ENCODE data around the gene SIRT5. TPM values are rescaled to one million over a fixed set of nuclear protein-coding genes. Genes with fewer than 3 reads are reported as not detected.

The SIRT5 gene
- total and polyA plus RNA-seq, 2 experiments from 2014 or later = 4.8 to 6.1 TPM

DNA sequence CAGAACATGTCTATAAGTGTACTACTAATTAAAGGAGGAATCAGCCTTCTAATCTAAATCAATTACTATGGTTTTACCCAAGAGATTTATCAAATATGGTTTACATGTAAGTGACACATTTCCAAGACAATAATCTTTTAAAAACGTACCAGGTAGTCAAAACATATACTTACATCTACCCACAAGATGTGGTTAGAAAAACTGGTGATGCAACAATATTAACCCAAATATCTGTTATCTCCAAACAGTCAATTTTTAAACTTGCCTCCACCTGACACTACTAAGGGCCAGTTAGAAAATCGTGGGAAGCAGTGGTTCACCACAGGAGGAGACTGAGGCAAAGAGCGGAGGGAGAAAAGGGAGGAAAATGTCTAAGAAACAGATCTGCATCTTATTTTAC lies 68.7 kb downstream of the SIRT5 start:
- H3K27me3 ChIP-seq (replicated peaks; ENCODE audit: insufficient read depth) = no peaks in the 10 kb centered on the region
- H3K9me2 ChIP-seq (ENCODE audit: insufficient read depth) = no peaks in the 10 kb centered on the region
- H3K79me2 ChIP-seq (ENCODE audit: insufficient read depth) = peaks cover 30% of the 10 kb centered on the region
- WGBS, 2 experiments (ENCODE audit: low coverage in 1 of 2, low lambda C conversion rate in 2 of 2, missing lambda C conversion rate in 2 of 2) = 90 to 100% methylated on average over 3 of the region's 3 CpGs
- H3K4me2 ChIP-seq (ENCODE audit: unreplicated experiment) = no peak overlapping the region
- in situ Hi-C loops (cut with MboI) = no loop called here
- H3K36me3 ChIP-seq (ENCODE audit: low read depth) = peaks cover 43% of the 10 kb centered on the region
- no peak for TF ChIP-seq EZH2phosphoT487 (IDR thresholded peaks at IDR 0.05; ENCODE audit: insufficient read depth, low read depth)
- TF ChIP-seq EZH2 (IDR thresholded peaks at IDR 0.05; ENCODE audit: insufficient read depth, poor library complexity, severe bottlenecking) = no peak
- no peak for DNase-seq
- H3F3A ChIP-seq (ENCODE audit: insufficient read depth) = no peaks in the 10 kb centered on the region
- H3K4me1 ChIP-seq (ENCODE audit: insufficient read depth) = peaks cover 10% of the 10 kb centered on the region; the same call in 1 of the 2 replicates
- no peak overlapping the region for H3K9ac ChIP-seq
- no peaks in the 10 kb centered on the region for H3K9me3 ChIP-seq (ENCODE audit: low read depth)
- no peak overlapping the region for H3K27ac ChIP-seq
- no peaks in the 10 kb centered on the region for H4K20me1 ChIP-seq (ENCODE audit: insufficient read depth)
- H2AFZ ChIP-seq = no peak overlapping the region
- H3K4me3 ChIP-seq = no peak overlapping the region

DNA sequence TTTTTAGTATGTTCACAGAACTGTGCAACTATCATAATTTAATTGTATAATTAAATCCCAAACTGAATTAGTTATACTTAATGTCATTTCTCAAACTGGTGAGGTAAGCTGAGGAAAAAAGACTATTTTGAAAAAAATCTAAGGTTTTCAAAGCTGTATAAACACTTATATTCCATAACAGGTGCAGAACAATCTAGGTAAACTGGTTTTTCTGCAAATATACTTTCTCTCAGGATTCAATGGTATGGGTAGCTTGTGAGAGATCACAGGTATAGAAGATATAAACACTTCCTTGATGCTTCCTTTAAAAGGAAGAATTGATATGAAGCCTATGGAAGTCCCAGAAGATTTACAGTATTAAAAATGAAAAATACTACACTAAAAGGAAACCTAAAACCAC lies 74.4 kb downstream of the SIRT5 start:
- H3K4me1 ChIP-seq (ENCODE audit: insufficient read depth) = no peaks in the 10 kb centered on the region
- H3K79me2 ChIP-seq (ENCODE audit: insufficient read depth) = peaks cover 62% of the 10 kb centered on the region
- H3K4me2 ChIP-seq (ENCODE audit: unreplicated experiment) = no peak overlapping the region
- no peak for TF ChIP-seq EZH2phosphoT487 (IDR thresholded peaks at IDR 0.05; ENCODE audit: insufficient read depth, low read depth)
- no peak for TF ChIP-seq EZH2 (IDR thresholded peaks at IDR 0.05; ENCODE audit: insufficient read depth, poor library complexity, severe bottlenecking)
- H3K27ac ChIP-seq = no peak overlapping the region
- no peaks in the 10 kb centered on the region for H3K27me3 ChIP-seq (replicated peaks; ENCODE audit: insufficient read depth)
- peaks cover 8% of the 10 kb centered on the region for H3K36me3 ChIP-seq (ENCODE audit: low read depth)
- no peaks in the 10 kb centered on the region for H3K9me3 ChIP-seq (ENCODE audit: low read depth)
- no peak overlapping the region for H3K4me3 ChIP-seq
- in situ Hi-C loops (cut with MboI) = no loop called here
- DNase-seq = no peak
- H4K20me1 ChIP-seq (ENCODE audit: insufficient read depth) = no peaks in the 10 kb centered on the region
- H3K9ac ChIP-seq = no peak overlapping the region
- H3F3A ChIP-seq (ENCODE audit: insufficient read depth) = peaks cover 8% of the 10 kb centered on the region; the same call in 1 of the 2 replicates
- no peak overlapping the region for H2AFZ ChIP-seq
- H3K9me2 ChIP-seq (ENCODE audit: insufficient read depth) = no peaks in the 10 kb centered on the region

DNA sequence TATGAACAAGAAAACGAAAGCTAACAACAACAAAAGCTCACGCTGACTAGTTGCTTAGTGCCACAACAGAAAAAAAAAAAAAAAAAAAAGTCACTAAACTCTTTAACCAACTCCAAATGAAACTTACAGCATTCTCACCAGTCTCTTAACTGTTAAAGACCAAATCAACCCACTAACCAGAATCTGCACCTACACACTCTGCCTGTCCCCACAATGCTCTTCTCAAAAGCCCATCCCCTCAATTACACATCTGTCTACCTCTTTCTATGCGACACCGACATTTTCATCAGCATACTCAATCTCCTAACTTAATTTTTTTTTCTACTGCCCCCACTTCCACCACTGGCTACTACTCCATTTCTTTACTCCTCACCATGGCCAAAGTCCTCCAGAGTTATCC lies 75.0 kb downstream of the SIRT5 start:
- in situ Hi-C loops (cut with MboI) = no loop called here
- no peak overlapping the region for H2AFZ ChIP-seq
- 96 to 97% methylated on average over 4 of the region's 4 CpGs for WGBS, 2 experiments (ENCODE audit: low coverage in 1 of 2, low lambda C conversion rate in 2 of 2, missing lambda C conversion rate in 2 of 2)
- no peak for TF ChIP-seq EZH2 (IDR thresholded peaks at IDR 0.05; ENCODE audit: insufficient read depth, poor library complexity, severe bottlenecking)
- H3K9me3 ChIP-seq (ENCODE audit: low read depth) = no peaks in the 10 kb centered on the region
- DNase-seq = no peak
- H3K36me3 ChIP-seq (ENCODE audit: low read depth) = peaks cover 11% of the 10 kb centered on the region
- H4K20me1 ChIP-seq (ENCODE audit: insufficient read depth) = no peaks in the 10 kb centered on the region
- peaks cover 68% of the 10 kb centered on the region for H3K79me2 ChIP-seq (ENCODE audit: insufficient read depth)
- no peaks in the 10 kb centered on the region for H3K4me1 ChIP-seq (ENCODE audit: insufficient read depth)
- peaks cover 8% of the 10 kb centered on the region; the same call in 1 of the 2 replicates for H3F3A ChIP-seq (ENCODE audit: insufficient read depth)
- H3K27me3 ChIP-seq (replicated peaks; ENCODE audit: insufficient read depth) = no peaks in the 10 kb centered on the region
- H3K9ac ChIP-seq = no peak overlapping the region
- no peak overlapping the region for H3K27ac ChIP-seq
- no peak overlapping the region for H3K4me2 ChIP-seq (ENCODE audit: unreplicated experiment)
- no peak overlapping the region for H3K4me3 ChIP-seq
- H3K9me2 ChIP-seq (ENCODE audit: insufficient read depth) = no peaks in the 10 kb centered on the region

DNA sequence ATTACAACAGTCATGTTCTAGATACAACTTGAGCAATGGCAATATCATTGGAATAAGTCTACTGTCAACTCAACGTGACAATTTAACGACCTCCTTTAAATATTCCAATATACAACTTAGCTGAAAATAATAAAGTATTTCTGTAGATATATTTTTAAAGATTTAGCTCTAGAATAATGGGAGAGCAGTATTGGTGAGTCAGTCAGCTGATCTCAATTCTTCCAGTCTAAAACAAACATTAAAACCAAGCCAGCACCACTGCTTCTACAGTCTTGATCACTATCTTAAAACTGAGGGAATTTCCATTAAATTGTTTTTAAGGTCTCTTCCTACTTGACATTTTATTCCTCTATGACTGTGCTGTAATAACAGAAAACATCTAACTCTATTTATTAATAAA lies 78.9 kb downstream of the SIRT5 start:
- Histone ChIP-seq H2AFZ (no peak overlapping the region), H3K4me1 (ENCODE audit: insufficient read depth) (no peaks in the 10 kb centered on the region), H3K9ac (no peak overlapping the region), H3K36me3 (ENCODE audit: low read depth) (peaks cover 3% of the 10 kb centered on the region; the same call in 1 of the 2 replicates), H3K27ac (no peak overlapping the region), H3F3A (ENCODE audit: insufficient read depth) (peaks cover 8% of the 10 kb centered on the region; the same call in 1 of the 2 replicates), H3K9me3 (ENCODE audit: low read depth) (no peaks in the 10 kb centered on the region), H4K20me1 (ENCODE audit: insufficient read depth) (no peaks in the 10 kb centered on the region), H3K4me2 (ENCODE audit: unreplicated experiment) (no peak overlapping the region), H3K79me2 (ENCODE audit: insufficient read depth) (peaks cover 83% of the 10 kb centered on the region), H3K4me3 (no peak overlapping the region), H3K27me3 (replicated peaks; ENCODE audit: insufficient read depth) (no peaks in the 10 kb centered on the region), H3K9me2 (ENCODE audit: insufficient read depth) (no peaks in the 10 kb centered on the region)
- peak; percentile 52 for DNase-seq
- in situ Hi-C loops (cut with MboI) = no loop called here
- no peak for TF ChIP-seq EZH2phosphoT487 (IDR thresholded peaks at IDR 0.05; ENCODE audit: insufficient read depth, low read depth)
- no peak for TF ChIP-seq EZH2 (IDR thresholded peaks at IDR 0.05; ENCODE audit: insufficient read depth, poor library complexity, severe bottlenecking)
- WGBS, 2 experiments (ENCODE audit: low coverage in 1 of 2, low lambda C conversion rate in 2 of 2, missing lambda C conversion rate in 2 of 2) = 98 to 100% methylated on average over 2 of the region's 2 CpGs

DNA sequence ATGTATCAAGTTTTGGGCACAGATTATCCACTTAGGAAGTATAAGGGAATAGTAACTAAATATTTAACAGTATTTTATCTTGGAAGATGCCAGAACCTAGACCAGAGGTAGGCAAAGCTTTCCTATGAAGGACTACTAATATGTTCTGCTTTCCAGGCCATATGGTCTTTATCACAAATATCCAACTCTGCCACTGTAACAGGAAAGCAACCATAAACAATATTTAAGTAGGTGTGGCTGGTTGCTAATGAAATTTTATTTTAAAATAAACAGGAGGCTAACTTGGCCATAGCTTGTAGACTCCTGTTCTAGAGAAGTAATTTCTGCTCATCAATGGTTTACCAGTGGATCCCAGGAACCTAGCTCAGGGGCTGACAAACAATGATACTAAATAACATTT lies 80.1 kb downstream of the SIRT5 start:
- Histone ChIP-seq H3K4me2 (ENCODE audit: unreplicated experiment) (no peak overlapping the region), H4K20me1 (ENCODE audit: insufficient read depth) (peaks cover 6% of the 10 kb centered on the region; the same call in 1 of the 2 replicates), H3K27ac (no peak overlapping the region), H3K9ac (no peak overlapping the region), H3F3A (ENCODE audit: insufficient read depth) (peaks cover 8% of the 10 kb centered on the region; the same call in 1 of the 2 replicates), H3K36me3 (ENCODE audit: low read depth) (peaks cover 3% of the 10 kb centered on the region; the same call in 1 of the 2 replicates), H2AFZ (no peak overlapping the region), H3K9me2 (ENCODE audit: insufficient read depth) (no peaks in the 10 kb centered on the region), H3K79me2 (ENCODE audit: insufficient read depth) (peaks cover 93% of the 10 kb centered on the region), H3K4me1 (ENCODE audit: insufficient read depth) (no peaks in the 10 kb centered on the region), H3K9me3 (ENCODE audit: low read depth) (no peaks in the 10 kb centered on the region), H3K4me3 (no peak overlapping the region), H3K27me3 (replicated peaks; ENCODE audit: insufficient read depth) (no peaks in the 10 kb centered on the region)
- TF ChIP-seq EZH2 (IDR thresholded peaks at IDR 0.05; ENCODE audit: insufficient read depth, poor library complexity, severe bottlenecking) = no peak
- no peak for TF ChIP-seq EZH2phosphoT487 (IDR thresholded peaks at IDR 0.05; ENCODE audit: insufficient read depth, low read depth)
- no peak for DNase-seq
- in situ Hi-C loops (cut with MboI) = no loop called here

Data from GM23248 (cell line).